ENCODE data around the gene KDM8.
"Not testable (repeated sequence)": the region's sequence is repeated elsewhere in the genome, so short reads cannot be mapped to it uniquely, and the experiment has no call there.

The KDM8 gene

GRCh38 chr16:27243725-27244362 lies 40.5 kb downstream of the KDM8 start:
- no peak for DNase-seq (ENCODE audit: low read depth)

DNA sequence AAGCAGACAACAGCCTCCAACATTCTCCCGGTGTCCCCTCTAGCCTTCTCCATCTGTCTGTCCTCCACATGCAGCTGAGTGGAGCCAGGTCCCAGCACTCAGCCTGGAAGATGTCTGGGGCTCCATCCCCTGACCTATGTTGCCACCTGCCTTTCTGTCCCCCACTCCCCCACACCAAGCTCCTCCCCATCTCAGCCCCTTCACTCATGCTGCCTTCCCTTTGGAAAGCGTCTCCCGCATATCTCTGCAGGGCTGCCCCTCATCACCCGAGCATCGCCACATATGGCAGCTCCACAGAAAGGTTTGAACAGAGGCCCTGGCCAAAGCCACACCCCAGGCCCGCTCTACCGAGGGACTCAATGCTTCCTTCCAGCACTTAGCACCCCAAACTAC lies 41.0 kb downstream of the KDM8 start:
- DNase-seq (ENCODE audit: low read depth) = no peak

DNA sequence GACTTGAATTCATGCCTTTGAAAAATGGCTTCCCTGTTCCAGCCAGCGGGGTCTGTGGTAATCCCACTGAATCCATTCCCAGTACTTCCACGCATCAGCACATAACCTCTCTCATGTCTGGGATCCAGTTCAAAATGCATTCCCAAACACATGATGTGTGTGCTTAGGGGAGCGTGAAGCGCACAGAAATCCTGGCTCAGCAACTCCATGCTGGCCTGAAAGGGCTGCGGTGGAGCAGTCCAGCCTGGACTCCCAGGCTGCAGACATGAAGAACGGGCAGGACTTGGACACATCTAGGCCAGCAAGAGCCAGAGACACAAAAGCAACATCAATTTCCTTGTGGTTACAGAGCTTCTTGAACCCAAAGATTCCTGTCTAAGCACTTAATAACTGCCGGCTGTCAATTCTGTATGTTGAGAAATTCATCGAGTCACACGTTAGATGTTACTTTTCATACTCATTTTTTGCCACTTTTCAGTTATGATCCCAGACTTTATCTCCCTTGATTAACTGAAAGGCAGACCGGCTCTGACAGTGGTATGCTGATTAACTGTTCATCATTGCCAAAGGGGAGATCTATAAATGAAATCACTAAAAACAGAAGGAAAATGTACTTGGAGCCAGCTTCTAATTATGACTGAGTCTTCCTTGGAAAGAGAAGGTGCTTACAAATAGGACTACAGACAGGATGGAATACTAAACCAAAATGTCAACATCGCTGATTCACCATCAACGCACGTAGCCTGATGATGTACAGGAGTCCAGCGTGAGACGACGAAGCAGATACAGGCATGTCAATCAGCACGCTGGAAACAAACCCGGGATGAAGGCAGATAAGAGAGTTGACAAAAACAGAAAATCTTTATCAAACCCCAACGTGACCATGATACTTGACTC lies 42.2 kb downstream of the KDM8 start:
- no peak for DNase-seq (ENCODE audit: low read depth)

- DNase-seq (ENCODE audit: low read depth) = no peak
Observed at GRCh38 chr16:27246439-27246838, 43.1 kb downstream of the KDM8 start.

- not testable (repeated sequence) for DNase-seq (ENCODE audit: low read depth)
Observed at GRCh38 chr16:27247076-27247475, 43.8 kb downstream of the KDM8 start.

- no peak for DNase-seq (ENCODE audit: low read depth)
Observed at GRCh38 chr16:27248036-27248435, 44.7 kb downstream of the KDM8 start.

- DNase-seq (ENCODE audit: low read depth) = not testable (repeated sequence)
Observed at GRCh38 chr16:27248886-27249285, 45.6 kb downstream of the KDM8 start.

DNA sequence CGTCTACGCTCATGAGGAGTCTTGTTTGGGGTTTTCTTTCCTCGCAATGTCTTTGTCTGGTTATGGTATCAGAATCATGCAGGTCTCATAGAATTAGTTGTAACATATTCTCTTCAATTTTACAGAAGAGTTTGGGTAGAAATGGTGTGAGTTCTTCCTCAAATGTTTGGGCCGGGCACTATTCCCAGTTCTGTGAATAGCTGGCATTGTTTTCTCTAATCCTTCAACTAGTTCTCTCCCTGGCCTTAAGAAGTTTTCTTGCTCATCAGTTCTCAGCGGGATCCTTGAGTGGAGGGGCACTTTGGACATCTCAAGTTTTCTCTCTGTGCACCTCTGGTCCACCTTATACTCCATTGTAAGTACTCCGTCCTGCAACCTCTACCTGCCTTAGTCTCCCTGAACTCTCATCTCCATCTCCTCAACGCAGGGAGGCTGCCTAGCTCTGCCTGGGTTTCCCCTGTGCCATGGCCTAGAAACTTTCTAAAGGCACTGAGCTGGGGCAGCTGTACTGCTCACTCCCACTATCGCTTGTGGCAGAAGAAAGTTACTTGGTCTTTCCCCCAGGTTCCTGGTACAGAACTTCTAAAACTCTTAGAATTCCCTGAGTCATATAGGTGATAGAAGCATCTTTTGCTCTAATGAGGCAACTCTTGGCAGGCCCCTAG lies 48.3 kb downstream of the KDM8 start:
- no peak for DNase-seq (ENCODE audit: low read depth)

- DNase-seq (ENCODE audit: low read depth) = no peak
Observed at GRCh38 chr16:27252206-27252585, 48.9 kb downstream of the KDM8 start.

GRCh38 chr16:27253526-27253930 lies 50.2 kb downstream of the KDM8 start:
- no peak for DNase-seq (ENCODE audit: low read depth)

DNA sequence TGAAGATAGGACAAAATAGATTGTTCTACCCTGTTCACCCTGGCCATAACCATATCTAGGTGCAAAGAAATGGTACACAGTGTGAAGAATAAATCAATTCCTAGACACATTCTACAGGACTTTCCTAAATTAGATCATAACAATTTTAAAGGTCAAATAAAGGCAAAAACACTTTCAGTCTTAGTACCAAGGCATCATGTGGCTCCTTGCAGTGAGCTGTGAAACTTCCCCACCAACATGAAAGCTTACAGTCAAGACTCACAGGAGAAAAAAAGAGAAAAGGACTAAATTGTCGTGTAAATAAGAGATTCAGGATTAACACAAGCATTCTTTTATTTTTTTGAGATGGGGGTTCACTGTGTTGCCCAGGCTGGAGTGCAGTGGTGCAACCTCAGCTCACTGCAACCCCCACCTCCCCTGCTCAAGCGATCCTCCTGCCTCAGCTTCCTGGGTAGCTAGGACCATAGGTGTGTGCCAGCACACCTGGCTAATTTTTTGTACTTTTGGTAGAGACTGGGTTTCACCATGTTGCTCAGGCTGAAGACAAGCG lies 51.0 kb downstream of the KDM8 start:
- DNase-seq (ENCODE audit: low read depth) = no peak

DNA sequence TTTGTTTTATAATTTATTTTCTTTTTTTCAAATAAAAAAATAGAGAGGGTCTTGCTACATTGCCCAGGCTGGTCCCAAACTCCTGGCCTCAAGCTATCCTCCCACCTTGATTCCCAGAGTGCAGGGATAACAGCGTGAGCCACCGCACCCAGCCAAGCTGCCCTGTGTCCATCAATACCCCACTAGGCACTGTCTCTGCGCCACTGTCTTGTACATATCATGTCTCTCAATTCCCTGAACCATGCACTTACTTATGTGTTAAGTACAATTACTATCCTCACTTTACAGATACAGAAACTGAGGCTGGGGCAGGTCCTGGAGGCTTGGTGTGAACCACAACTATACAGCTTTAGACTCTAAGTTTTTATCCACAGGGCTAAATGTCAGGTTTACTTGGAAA lies 53.5 kb downstream of the KDM8 start:
- no peak for DNase-seq (ENCODE audit: low read depth)

DNA sequence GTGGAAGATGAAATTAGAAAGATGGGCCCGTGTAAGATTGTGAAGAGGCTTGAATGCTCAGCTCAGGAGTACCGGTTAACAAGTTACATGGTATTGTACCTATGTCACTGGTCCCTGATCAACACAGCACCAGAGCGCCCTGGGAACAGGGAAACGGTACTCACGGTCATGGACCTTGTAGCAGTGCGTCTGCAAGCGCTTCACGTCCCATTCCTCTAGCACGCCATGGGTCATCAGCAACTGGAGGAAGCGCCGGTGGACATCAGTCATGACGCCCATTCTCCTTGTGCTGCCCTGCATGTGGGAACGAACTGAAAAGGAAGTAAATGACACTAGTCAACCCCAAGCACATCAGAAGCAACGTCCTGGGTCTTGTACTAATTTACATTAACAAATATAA lies 53.9 kb downstream of the KDM8 start:
- no peak for DNase-seq (ENCODE audit: low read depth)

DNA sequence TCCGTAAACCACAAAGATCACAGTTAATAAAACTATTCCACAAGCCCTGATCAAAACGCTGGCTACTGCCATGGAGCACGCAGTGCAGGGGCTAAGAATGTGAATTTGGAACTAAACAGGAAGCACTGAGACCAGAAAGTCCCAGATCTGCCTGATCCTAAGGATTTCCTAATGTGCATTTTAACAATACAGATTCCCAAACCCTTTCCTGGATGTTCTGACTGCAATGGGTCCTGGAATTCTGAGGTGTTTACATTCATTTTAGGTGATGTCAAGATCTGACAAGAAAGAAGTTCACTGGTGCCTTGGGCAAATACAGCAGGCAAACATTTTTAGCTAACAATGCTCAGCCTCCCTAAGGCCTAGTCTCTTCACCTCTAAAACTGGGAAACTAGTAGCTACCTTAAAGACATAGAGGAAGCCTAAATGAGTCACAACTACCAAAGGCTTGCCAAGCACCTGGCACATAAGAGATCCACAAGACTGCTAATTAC lies 55.0 kb downstream of the KDM8 start:
- DNase-seq (ENCODE audit: low read depth) = no peak

DNA sequence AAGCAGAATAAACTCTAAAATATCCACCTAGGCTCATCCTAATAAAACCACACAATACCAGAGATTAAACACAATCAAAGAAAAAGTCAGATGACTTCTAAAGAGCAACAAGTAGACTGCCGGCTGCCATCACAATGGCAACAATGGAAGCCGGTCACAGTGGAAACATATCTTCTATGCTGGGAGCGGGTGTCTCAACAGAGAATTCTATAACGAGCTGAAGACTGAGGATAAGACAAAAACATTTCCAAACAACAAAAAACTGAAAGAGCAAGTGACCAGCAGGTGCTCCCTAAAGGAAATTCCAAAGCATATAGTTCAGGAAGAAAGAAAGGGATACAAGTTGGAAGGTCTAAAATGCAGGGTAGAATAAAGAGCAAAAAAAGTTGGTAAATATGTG lies 56.4 kb downstream of the KDM8 start:
- DNase-seq (ENCODE audit: low read depth) = no peak

DNA sequence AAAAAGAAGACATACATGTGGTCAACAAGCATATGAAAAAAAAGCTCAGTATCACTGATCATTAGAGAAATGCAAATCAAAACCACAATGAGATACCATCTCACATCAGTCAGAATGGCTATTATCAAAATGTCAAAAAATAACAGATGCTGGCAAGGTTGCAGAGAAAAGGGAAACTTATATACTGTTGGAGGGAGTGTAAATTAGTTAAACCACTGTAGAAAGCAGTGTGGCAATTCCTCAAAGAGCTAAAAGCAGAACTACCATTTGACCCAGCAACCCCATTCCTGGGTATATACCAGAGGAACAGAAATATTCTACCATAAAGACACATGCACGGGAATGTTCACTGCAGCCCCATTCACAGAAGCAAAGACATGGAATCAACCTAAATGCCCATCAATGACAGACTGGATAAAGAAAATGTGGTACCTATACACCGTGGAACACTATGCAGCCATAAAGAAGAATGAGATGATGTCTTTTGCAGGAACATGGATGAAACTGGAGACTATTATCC lies 59.6 kb downstream of the KDM8 start:
- not testable (repeated sequence) for DNase-seq (ENCODE audit: low read depth)

DNA sequence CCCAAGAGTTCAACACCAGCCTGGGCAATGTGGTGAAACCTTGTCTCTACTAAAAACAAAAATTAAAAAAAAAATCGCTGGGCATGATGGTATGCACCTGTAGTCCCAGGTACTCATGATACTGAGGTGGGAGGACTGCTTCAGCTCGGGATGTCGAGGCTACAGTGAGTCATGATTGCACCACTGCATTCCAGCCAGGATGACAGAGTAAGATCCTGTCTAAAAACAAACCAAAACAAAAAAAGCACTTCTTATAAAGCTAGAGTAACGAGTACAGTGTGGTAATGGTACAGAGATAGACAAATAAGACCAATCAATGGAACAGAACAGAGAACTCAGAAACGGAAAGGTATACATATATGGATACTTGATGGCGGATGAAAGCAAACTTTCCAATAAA lies 60.8 kb downstream of the KDM8 start:
- no peak for DNase-seq (ENCODE audit: low read depth)

- DNase-seq (ENCODE audit: low read depth) = no peak
Observed at GRCh38 chr16:27265982-27266381, 62.7 kb downstream of the KDM8 start.

GRCh38 chr16:27267037-27267677 lies 63.8 kb downstream of the KDM8 start:
- no peak for DNase-seq (ENCODE audit: low read depth)

- peak; percentile 95 for DNase-seq (ENCODE audit: low read depth)
Observed at GRCh38 chr16:27268376-27269299, 65.3 kb downstream of the KDM8 start, which contains the start of gene NSMCE1. NSMCE1 (minus strand) TSS chr16:27268772; CDS start chr16:27257570, 11,202 bp downstream.

Measured in stimulated activated CD8-positive, alpha-beta memory T cell treated with anti-CD3 and anti-CD28 coated beads, Interleukin-12 subunit alpha, Interleukin-12 subunit beta, amount 100 ng/mL, for 1 hour (primary cell).